ENCODE results near the gene GGN.

GGN gene

DNA sequence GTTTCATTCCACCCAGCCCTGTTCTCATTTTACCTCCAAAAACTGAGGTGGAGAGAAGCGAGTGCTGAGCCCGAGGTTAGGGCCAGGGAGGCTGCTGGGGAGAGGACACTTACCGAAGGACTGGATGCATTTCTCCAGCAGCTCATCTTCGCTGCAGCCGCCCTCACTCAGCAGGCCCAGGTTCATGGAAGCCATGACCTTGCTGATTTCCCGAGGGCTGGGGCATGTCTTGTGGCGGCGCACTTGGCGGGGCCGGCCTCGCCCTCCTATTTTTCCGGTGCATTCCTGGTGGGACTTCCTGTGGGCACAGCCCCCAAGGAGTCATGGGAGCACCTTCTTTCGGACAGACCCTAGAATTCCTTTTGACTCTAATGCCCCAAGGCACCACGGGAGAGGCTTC, 34.0 kb upstream of the GGN start:
- TF ChIP-seq, protein P1, sequence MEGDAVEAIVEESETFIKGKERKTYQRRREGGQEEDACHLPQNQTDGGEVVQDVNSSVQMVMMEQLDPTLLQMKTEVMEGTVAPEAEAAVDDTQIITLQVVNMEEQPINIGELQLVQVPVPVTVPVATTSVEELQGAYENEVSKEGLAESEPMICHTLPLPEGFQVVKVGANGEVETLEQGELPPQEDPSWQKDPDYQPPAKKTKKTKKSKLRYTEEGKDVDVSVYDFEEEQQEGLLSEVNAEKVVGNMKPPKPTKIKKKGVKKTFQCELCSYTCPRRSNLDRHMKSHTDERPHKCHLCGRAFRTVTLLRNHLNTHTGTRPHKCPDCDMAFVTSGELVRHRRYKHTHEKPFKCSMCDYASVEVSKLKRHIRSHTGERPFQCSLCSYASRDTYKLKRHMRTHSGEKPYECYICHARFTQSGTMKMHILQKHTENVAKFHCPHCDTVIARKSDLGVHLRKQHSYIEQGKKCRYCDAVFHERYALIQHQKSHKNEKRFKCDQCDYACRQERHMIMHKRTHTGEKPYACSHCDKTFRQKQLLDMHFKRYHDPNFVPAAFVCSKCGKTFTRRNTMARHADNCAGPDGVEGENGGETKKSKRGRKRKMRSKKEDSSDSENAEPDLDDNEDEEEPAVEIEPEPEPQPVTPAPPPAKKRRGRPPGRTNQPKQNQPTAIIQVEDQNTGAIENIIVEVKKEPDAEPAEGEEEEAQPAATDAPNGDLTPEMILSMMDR (IDR thresholded peaks at IDR 0.05; ENCODE audit: borderline replicate concordance, control extremely low read depth, extremely low read depth, insufficient read depth, missing control alignments) = no peak
- in situ Hi-C loops (cut with MboI; ENCODE audit: low sequenced_read_pairs, unreplicated experiment) = loop anchor here (25.0 kb wide), 1 partner anchor 215 kb away; the partner anchor contains the start of gene ACTN4
- no peak for DNase-seq (ENCODE audit: low spot score)

DNA sequence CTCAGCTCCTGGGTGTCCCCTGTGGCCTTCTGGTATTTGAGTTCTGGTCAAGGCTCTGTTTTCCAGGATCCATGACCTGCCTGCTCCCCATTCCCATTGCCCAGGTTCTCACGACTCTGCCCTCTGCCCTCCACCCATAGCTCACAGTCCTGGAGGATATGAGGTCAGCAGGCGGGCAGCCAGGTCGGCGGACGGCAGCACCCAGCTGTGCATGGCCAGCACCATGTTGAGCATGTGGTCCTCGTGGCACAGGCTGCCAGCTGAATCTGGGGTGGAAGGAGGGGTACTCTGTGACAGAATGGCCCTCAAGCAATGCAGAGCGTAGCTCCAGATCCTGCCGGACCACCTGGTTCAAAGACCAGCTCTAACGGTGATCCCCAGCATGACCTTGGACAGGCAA, 33.1 kb upstream of the GGN start:
- DNase-seq (ENCODE audit: low spot score) = no peak
- TF ChIP-seq, protein P1 (IDR thresholded peaks at IDR 0.05; ENCODE audit: borderline replicate concordance, control extremely low read depth, extremely low read depth, insufficient read depth, missing control alignments) = no peak
- in situ Hi-C loops (cut with MboI; ENCODE audit: low sequenced_read_pairs, unreplicated experiment) = loop anchor here (25.0 kb wide), 1 partner anchor 216 kb away; the partner anchor contains the start of gene ACTN4

DNA sequence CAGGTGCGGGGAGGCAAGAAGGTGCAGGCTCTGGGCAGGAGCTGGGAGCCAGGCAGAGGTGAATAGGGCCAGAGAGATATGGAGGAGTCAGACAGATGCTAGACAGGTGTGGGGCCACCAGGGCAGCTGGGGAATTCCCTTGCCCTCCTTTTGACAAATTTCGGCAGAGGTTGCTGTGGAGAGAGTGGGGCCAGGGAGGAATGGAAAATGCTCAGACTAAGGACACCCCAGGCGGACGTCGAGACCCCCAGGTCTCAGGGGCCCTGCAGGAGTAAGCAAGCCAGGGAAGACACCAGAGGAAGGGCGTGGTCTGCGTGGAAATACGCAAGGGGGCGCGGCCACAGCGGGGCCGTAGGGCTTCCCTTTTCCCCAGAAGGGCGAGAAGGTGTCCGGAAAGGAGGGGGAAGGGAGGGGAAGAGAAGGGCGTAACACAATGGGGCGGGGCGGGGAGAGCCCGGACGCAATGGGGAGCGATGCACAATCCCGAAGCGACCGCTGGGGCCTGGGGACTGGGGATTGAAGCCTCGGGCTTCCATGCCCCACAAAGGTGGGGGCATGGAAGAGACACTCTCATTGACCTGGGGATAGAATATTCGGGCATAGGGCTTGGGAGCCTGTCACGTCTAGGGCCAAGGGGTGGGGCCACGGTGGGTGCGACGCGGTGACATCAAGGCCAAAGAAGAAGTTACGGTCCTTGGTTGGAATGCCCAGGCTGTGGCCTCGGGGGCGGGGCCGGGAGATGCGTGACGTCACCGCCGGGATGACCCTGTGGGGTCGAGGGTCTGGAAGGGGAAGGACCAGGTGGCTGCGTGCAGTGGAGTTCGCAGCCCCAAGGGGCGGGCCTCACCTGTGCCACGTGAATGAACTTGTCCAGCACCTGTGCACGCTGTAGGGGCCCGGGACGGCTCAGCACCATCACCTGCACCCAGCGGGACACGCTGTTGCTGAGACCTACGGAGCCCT, 30.0 kb upstream of the GGN start:
- DNase-seq (ENCODE audit: low spot score) = peak; percentile 77
- TF ChIP-seq, protein P1 (IDR thresholded peaks at IDR 0.05; ENCODE audit: borderline replicate concordance, control extremely low read depth, extremely low read depth, insufficient read depth, missing control alignments) = no peak
- in situ Hi-C loops (cut with MboI; ENCODE audit: low sequenced_read_pairs, unreplicated experiment) = loop anchor here (25.0 kb wide), 1 partner anchor 219 kb away; the partner anchor contains the start of gene ACTN4

DNA sequence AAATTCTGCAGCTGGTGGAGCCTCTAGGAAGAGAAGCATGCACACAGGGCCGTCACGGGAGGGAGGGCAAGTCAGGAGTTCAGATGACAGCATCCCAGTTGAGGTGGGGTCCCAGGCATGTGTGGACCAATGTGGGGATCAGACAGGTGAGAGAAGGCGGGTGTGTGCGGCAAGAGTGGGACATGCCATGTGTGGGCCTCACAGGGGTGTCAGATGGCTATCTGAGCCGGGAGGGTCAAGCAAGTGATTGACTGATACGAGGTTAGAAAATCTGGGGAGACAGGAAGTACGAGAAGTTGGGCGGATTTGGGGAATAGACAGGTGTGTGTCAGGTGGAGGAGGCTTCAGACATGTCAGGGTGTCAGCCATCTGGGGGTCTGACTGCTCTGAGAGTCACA, 29.3 kb upstream of the GGN start:
- no peak for DNase-seq (ENCODE audit: low spot score)
- in situ Hi-C loops (cut with MboI; ENCODE audit: low sequenced_read_pairs, unreplicated experiment) = loop anchor here (25.0 kb wide), 1 partner anchor 220 kb away; the partner anchor contains the start of gene ACTN4
- TF ChIP-seq, protein P1 (IDR thresholded peaks at IDR 0.05; ENCODE audit: borderline replicate concordance, control extremely low read depth, extremely low read depth, insufficient read depth, missing control alignments) = no peak

DNA sequence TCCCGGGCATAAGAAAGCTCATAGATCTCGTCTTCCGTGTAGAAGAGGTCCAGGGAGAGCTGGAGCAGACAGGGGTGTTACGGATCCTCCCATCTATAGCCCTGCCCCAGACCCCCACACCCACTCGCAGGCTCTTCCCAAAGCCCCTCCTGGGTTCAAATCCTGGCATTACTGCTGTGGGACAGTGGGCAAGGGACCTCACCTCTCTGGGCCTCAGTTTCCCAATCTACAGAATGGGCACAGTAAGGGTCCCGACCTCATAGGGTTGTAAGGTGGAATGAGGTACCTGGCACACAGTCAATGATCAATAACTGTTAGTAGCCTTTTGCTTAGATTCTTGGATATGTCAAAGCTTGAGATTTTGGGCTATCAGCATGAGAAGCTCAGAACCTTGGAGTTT, 25.6 kb upstream of the GGN start:
- in situ Hi-C loops (cut with MboI; ENCODE audit: low sequenced_read_pairs, unreplicated experiment) = loop anchor here (25.0 kb wide), 1 partner anchor 224 kb away; the partner anchor contains the start of gene ACTN4
- TF ChIP-seq, protein P1 (IDR thresholded peaks at IDR 0.05; ENCODE audit: borderline replicate concordance, control extremely low read depth, extremely low read depth, insufficient read depth, missing control alignments) = no peak
- no peak for DNase-seq (ENCODE audit: low spot score)

DNA sequence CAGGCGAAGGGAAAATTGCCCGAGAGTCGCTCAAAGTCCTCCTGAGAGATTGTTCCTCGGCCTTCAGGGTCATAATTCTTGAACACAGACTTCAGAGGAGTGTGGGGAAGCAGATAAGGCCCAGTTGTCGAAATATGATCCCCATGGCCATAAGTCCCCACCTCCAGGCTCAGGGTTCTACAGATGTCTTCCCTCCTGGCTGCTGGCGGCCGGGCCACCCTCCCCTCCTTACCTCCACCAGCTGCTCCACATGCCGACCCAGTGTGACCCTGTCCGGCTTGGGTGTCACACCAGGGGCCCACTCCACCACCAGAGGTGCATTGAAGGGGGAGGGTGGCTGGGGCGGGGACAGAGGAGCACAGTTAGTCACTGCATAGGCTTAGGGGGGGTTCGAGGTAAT, 25.1 kb upstream of the GGN start:
- no peak for DNase-seq (ENCODE audit: low spot score)
- in situ Hi-C loops (cut with MboI; ENCODE audit: low sequenced_read_pairs, unreplicated experiment) = loop anchor here (25.0 kb wide), 1 partner anchor 224 kb away; the partner anchor contains the start of gene ACTN4
- TF ChIP-seq, protein P1 (IDR thresholded peaks at IDR 0.05; ENCODE audit: borderline replicate concordance, control extremely low read depth, extremely low read depth, insufficient read depth, missing control alignments) = no peak
